Activated T-helper 9 cell treated with anti-CD3 and anti-CD28 coated beads, Interleukin-2, amount 50 U/mL, for 16 hours (primary cell): ENCODE results near the gene RAPGEF5.

Source experiments
- DNase-seq: peaks from one replicate; pipeline ENCODE4 v3.0.0-alpha.2; 2020; ENCODE audit warnings: low read depth

RAPGEF5 gene

DNA sequence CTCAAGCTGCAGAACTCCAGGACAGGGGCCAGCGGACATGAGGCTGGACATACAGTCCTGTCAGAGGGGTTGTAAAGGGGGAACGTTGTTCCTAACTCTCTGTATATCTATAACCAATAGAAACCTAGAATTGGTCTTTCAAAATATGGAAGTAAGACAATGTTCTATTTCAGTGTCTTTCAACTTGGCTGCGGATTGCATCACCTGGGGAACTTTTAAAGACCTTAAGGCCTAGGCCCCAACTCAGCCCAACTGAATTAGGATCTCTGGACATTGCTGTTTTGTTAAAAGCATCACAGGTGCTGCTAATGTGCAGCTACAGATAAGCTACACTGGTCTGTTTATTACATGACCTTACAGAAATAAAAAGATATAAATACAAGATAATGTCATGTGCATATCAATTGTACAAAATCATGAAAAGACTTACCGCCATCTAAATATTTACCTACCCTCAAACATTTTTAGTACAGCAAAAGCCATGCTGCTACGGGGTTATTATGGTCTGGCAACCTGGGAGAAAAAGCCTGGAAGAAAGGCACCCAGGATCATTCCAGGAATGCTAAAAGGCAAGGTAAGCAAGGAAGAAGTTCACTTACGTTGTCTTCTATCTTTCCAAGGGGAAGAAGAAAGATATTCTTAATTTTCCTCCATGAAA is 169.1 kb downstream of the RAPGEF5 start:
- no peak for DNase-seq

GRCh38 chr7:22185559-22185958 is 171.4 kb downstream of the RAPGEF5 start:
- no peak for DNase-seq

DNA sequence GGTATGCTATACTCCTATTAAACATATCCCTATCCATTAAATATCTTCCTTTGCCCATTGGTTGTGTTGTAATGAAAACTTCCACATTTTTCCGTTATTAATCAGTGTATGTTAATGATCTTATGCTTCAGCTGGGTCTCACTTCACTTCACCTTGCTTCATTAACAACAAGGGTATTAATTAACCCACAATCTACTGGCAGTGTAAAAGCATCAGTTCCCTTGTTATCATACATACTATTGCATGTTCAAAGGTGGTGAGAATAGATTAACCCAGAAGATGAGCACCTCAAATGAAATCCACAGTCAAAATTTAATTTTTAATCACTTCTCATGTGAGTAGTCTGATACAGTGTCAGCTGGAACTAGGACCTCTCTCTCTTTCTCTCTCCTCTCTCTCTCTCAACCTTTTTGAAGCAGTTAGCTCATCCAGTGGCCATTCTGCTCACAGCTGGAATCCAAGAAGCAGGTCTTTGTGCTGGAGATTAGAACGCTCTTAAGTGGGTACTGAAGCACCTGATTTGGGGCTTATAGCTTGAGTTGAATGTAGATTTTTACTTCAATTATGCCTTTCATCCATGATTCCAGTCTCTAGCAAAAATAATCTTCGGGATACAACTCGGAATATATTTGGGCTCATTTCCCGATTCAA is 172.3 kb downstream of the RAPGEF5 start:
- no peak for DNase-seq

GRCh38 chr7:22183522-22184280 is 173.3 kb downstream of the RAPGEF5 start:
- no peak for DNase-seq

- no peak for DNase-seq
Observed at GRCh38 chr7:22182149-22182548, 174.8 kb downstream of the RAPGEF5 start.

DNA sequence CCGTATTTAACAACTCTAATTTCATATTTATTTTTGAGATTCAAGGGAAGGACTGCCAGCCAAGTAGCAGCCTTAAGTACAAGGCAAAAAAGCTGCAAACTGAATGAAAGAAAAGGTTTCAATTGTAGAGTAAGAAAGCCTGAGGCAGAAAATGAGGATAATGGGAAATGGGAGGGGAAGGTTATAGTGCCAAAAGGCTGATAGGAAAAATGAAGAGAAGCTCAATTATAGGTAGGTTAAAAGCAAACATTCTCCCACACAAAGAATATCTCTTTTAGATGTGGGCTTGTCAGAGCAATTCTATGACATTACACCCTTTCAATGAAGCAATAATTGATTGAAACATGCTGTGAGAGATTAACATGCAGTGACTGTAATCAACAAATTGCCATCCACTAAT is 175.3 kb downstream of the RAPGEF5 start:
- DNase-seq = no peak

GRCh38 chr7:22179442-22179879 is 177.5 kb downstream of the RAPGEF5 start:
- DNase-seq = no peak

DNA sequence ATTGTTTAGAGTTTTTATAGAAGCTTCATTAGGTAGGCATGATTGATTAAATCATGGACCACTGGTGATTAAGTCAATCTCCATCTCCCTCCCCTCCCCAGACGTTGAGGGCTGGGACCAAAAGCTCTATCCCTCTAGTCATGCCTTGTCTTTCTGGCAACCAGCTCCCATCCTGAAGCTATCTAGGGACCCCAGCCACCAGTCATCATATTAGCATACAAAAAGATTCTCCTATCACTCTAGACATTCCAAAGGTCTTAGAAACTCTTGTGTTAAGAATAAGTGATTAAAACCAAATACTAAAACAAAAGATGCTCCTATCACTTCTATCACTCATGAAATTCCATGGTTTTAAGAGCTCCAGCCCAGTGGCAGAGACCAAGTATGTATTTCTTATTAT is 178.2 kb downstream of the RAPGEF5 start:
- no peak for DNase-seq

DNA sequence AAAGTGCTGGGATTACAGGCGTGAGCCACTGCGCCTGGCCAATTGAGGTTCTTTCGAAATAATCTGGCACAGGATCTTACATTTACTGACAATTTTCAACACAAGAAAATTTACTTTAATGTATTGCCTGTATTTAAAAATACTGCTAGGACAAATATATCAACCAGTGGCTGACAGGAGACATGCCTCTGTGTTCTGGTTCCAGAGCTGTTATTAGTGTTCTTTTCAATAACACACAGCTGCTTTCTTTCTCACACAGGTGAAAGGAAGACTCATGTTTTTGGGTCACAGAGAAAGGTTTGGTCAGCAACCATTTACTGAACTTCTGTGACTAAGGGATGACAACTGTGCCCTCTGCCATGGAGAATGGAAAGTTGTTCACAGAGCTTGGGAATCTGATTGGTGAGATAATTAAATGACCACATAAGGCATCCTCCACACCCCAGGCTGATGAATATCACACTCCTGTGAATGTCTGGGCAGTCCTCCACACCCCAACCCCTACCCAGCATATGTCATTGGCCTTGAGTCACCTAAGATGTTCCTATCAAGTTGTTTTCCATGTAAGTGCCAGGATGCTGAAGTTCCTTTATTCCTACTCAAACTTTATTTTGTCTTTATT is 180.1 kb downstream of the RAPGEF5 start:
- DNase-seq = no peak

DNA sequence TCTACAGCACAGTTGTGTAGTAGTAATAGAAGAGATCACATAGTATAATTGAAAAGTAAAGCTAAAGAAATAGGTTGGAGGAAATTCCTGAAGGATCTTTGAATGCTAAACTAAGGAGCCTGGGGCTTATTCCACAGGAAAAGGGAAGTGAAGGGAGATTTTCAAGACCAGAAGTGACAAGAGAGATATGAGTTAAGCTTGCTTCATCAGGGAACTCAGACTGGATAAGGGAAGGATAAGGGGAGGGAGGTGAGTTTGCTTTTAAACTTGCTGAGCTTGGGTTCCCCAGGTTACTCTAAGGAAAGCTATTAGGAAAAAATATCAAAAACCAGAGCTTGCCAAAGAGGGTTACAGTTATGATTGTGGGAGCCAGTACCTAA is 182.4 kb downstream of the RAPGEF5 start:
- DNase-seq = no peak

GRCh38 chr7:22173685-22174573 is 183.0 kb downstream of the RAPGEF5 start:
- no peak for DNase-seq

GRCh38 chr7:22168129-22168634 is 188.8 kb downstream of the RAPGEF5 start:
- DNase-seq = no peak

DNA sequence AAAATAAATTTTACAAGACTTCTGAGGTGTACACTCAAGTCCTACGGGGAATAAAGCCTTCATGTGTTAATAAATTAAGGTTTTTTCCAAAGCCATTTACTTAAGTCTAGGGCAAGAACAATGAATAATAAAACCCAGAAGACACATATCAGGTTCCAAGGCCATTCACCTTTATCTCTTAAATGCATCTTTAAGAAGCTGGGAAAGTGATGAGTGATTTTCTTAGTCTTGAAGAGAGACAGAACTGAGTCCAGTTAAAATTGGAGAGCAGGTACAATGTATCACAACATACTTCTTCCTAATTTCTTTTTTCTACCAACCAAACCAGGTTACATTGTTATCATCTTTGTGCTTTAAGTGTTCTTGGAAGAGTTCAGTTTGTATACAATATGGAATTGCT is 189.5 kb downstream of the RAPGEF5 start:
- no peak for DNase-seq

DNA sequence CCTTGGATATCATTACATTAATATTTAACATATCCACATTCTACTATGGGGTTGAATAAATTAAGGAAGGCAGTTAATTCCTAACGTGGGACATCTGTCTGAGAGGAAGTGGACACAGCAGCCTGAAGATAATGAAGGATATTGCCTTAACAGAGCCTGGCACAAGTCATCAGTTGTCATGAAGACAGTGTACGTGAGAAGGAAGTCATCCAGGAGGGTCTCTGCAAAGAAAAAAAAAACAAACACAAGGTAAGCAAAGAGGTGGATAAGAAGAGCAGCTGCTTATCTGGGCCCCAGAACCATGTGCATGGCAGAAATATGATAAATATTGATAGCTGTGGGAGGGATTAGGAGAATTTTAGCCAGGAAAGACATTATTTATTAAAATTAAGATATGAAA is 190.0 kb downstream of the RAPGEF5 start:
- no peak for DNase-seq

DNA sequence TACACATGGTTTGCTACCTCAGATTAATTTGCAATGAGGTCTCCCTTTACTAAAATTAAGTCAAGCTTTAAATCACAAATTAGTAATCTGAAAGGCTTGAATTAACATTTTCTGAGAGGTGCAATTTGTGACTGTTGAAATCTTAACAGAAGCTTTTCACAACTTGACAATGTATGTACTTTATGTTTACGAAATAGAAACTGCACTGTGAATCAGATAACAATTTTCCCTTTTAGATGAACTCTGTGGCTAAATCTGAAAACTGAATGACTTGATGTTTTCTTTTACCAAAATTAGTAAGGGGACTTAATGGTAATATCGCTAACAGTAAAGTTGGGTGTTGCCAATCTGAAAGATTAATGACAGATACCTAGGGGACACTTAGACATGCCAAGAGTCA is 197.6 kb downstream of the RAPGEF5 start:
- no peak for DNase-seq

DNA sequence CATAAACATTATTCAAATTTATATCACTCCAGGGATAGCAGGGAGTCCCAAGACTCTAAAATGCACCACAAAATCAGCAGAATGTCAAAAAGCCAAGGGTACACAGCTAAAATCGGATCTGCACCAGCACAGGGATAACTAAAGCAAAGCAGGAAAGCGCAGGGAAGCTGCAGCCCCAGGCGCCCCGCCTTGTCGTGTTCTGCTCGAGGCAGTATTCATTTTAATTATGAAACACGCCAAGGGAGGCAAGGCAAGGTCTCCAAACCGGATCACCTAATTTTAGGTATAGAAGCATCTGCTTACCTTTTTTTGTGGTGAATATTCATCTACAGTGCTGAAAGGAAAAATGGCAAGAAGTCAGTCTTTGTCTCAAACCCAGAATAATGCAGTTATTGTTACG is 199.4 kb downstream of the RAPGEF5 start:
- DNase-seq = no peak

- DNase-seq = no peak
Observed at GRCh38 chr7:22156205-22156604, 200.7 kb downstream of the RAPGEF5 start.

- no peak for DNase-seq
Observed at GRCh38 chr7:22154143-22154529, 202.8 kb downstream of the RAPGEF5 start.

- DNase-seq = no peak
Observed at GRCh38 chr7:22153432-22154142, 203.4 kb downstream of the RAPGEF5 start.

DNA sequence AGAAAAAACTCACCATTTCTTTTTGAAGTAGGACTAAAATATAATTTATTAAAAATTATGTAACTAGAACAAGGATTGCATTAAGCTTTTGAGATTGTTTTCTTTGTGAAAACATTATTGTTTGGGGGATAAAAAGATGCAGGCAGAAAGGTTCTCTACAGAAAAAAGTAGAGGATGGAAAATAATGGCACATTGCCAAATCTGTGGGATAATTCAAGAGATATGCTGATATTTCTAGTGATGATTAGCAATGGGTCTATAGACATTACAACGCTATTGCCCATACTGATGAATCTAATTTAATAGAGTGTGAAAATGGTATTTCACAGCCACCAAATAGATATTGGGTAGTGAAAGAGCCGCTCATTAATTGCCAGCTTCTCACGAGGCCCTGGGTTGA is 204.3 kb downstream of the RAPGEF5 start:
- DNase-seq = no peak

GRCh38 chr7:22151901-22152300 is 205.1 kb downstream of the RAPGEF5 start:
- DNase-seq = no peak
